ENCODE measurements around the gene VAPB. TPM values are rescaled to one million over a fixed set of nuclear protein-coding genes. Genes with fewer than 3 reads are reported as not detected.

The VAPB gene
- total RNA-seq, 2 donors from 2014 or later, result 57.4 to 63.5 TPM

- Histone ChIP-seq H3K36me3 (no peaks in the 10 kb centered on the region), H3K27me3 (no peaks in the 10 kb centered on the region), H3K27ac (no peak overlapping the region), H3K9me3 (no peaks in the 10 kb centered on the region), H3K4me1 (no peaks in the 10 kb centered on the region), H3K9ac (ENCODE audit: low read depth in 2 of 2, low read length in 2 of 2) (no peak overlapping the region), H3K4me3 (no peak overlapping the region)
- TF ChIP-seq CTCF (IDR thresholded peaks at IDR 0.05), result no peak
- intact Hi-C loops (cut with DNase I), result no loop called here
- DNase-seq, result no peak
These were observed 103.2 kb downstream of the VAPB start for GRCh38 chr20:58492074-58492718.

GRCh38 chr20:58492795-58493524, 103.9 kb downstream of the VAPB start:
- Histone ChIP-seq H3K27ac (no peak overlapping the region), H3K9me3 (no peaks in the 10 kb centered on the region), H3K4me1 (no peaks in the 10 kb centered on the region), H3K36me3 (no peaks in the 10 kb centered on the region), H3K27me3 (no peaks in the 10 kb centered on the region), H3K9ac (ENCODE audit: low read depth in 2 of 2, low read length in 2 of 2) (no peak overlapping the region), H3K4me3 (no peak overlapping the region)
- DNase-seq, result no peak
- TF ChIP-seq CTCF (IDR thresholded peaks at IDR 0.05), result no peak
- intact Hi-C loops (cut with DNase I), result no loop called here

DNA sequence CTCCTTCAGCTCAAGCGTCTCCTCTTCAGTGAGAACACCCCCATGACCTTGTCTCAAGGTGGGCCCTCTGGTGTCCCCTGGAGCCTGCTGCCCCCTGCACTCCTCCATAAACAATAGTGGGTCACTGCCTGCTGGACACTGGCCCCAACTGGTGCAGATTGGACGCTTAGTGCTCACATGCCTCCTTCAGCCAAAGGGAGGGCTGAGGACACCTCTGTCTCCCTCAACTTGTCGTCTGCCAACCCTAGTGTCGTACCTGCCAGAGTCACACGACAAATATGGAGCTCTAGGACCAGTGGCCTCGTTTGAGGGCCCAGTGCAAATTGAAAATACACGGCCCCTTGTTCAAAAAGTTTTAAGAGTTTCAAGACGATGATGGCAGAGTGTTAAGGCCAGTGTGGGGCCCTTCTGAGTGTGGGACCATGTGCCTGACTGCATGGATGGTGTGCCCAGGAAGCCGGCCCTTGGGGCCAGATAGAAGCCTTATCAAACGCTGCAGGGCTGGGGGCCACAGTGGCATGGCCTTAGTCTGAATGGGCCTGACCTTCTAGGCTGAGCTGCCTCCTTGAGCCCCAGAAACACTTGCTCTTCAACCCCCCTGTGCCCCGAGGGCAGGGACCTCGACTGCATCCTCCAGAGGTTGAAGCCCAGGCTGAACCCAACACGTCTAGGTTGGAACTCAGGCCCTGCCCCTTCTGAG, 106.0 kb downstream of the VAPB start:
- H3K27ac ChIP-seq, result no peak overlapping the region
- intact Hi-C loops (cut with DNase I), result no loop called here
- H3K9me3 ChIP-seq, result no peaks in the 10 kb centered on the region
- no peak for TF ChIP-seq CTCF (IDR thresholded peaks at IDR 0.05)
- H3K9ac ChIP-seq (ENCODE audit: low read depth in 2 of 2, low read length in 2 of 2), result no peak overlapping the region
- H3K4me1 ChIP-seq, result no peaks in the 10 kb centered on the region
- H3K27me3 ChIP-seq, result no peaks in the 10 kb centered on the region
- no peak for DNase-seq
- H3K36me3 ChIP-seq, result no peaks in the 10 kb centered on the region
- no peak overlapping the region for H3K4me3 ChIP-seq

GRCh38 chr20:58495623-58496428, 106.8 kb downstream of the VAPB start:
- H3K4me3 ChIP-seq, result no peak overlapping the region
- H3K9ac ChIP-seq (ENCODE audit: low read depth in 2 of 2, low read length in 2 of 2), result no peak overlapping the region
- DNase-seq, result no peak

More at GRCh38 chr20:58495623-58496428, 106.8 kb downstream of the VAPB start:
- no peaks in the 10 kb centered on the region for H3K9me3 ChIP-seq
- no peak overlapping the region for H3K27ac ChIP-seq
- intact Hi-C loops (cut with DNase I), result no loop called here
- no peak for TF ChIP-seq CTCF (IDR thresholded peaks at IDR 0.05)
- no peaks in the 10 kb centered on the region for H3K4me1 ChIP-seq
- no peaks in the 10 kb centered on the region for H3K27me3 ChIP-seq
- H3K36me3 ChIP-seq, result no peaks in the 10 kb centered on the region
